GM19455 (cell line): ENCODE data around the gene PAMR1.
"Not testable (repeated sequence)": the region's sequence is repeated elsewhere in the genome, so short reads cannot be mapped to it uniquely, and the experiment has no call there.

ENCODE experiments used
- ATAC-seq: cut with Tn5 transposase; IDR thresholded peaks from one replicate; pipeline ENCODE4 v1.9.1; 2021; ENCODE audit not compliant: unreplicated experiment

PAMR1 gene

GRCh38 chr11:35543481-35543880, 18.1 kb upstream of the PAMR1 start:
- ATAC-seq, result no peak

- no peak for ATAC-seq
Measured at GRCh38 chr11:35541621-35542375, 16.4 kb upstream of the PAMR1 start.

GRCh38 chr11:35540526-35540925, 15.1 kb upstream of the PAMR1 start:
- no peak for ATAC-seq

GRCh38 chr11:35539781-35540281, 14.4 kb upstream of the PAMR1 start:
- ATAC-seq, result no peak

GRCh38 chr11:35539256-35539655, 13.8 kb upstream of the PAMR1 start:
- ATAC-seq, result no peak

GRCh38 chr11:35536470-35536869, 11.1 kb upstream of the PAMR1 start:
- ATAC-seq, result no peak

GRCh38 chr11:35531246-35531645, 5.8 kb upstream of the PAMR1 start:
- ATAC-seq, result no peak

- ATAC-seq, result no peak
Measured at GRCh38 chr11:35529971-35530495, 4.6 kb upstream of the PAMR1 start.

- ATAC-seq, result no peak
Measured at GRCh38 chr11:35526370-35526792, 965 bp upstream of the PAMR1 start.

GRCh38 chr11:35524780-35525179, 636 bp downstream of the PAMR1 start:
- no peak for ATAC-seq

- no peak for ATAC-seq
Measured at GRCh38 chr11:35523861-35524260, 1.6 kb downstream of the PAMR1 start.

GRCh38 chr11:35523331-35523768, 2.1 kb downstream of the PAMR1 start:
- ATAC-seq, result no peak

GRCh38 chr11:35522091-35522490, 3.3 kb downstream of the PAMR1 start:
- ATAC-seq, result not testable (repeated sequence)

- no peak for ATAC-seq
Measured at GRCh38 chr11:35520376-35520775, 5.0 kb downstream of the PAMR1 start.

- no peak for ATAC-seq
Measured at GRCh38 chr11:35518766-35519165, 6.7 kb downstream of the PAMR1 start.

GRCh38 chr11:35517481-35517880, 7.9 kb downstream of the PAMR1 start:
- ATAC-seq, result no peak

GRCh38 chr11:35516403-35516802, 9.0 kb downstream of the PAMR1 start:
- no peak for ATAC-seq

GRCh38 chr11:35515224-35515623, 10.2 kb downstream of the PAMR1 start:
- no peak for ATAC-seq

GRCh38 chr11:35514481-35514880, 10.9 kb downstream of the PAMR1 start:
- ATAC-seq, result no peak

- ATAC-seq, result no peak
Measured at GRCh38 chr11:35511666-35512065, 13.8 kb downstream of the PAMR1 start.

- no peak for ATAC-seq
Measured at GRCh38 chr11:35507688-35508087, 17.7 kb downstream of the PAMR1 start.

GRCh38 chr11:35501776-35502175, 23.6 kb downstream of the PAMR1 start:
- ATAC-seq, result no peak

GRCh38 chr11:35500744-35501143, 24.7 kb downstream of the PAMR1 start:
- ATAC-seq, result no peak
